Ascending aorta (tissue), 2 donors: ENCODE results near the gene FITM1. TPM values are rescaled to one million over a fixed set of nuclear protein-coding genes. Genes with fewer than 3 reads are reported as not detected.

Experiments used
- DNase-seq, 2 donors: peaks; one replicate each; pipeline ENCODE4 v3.0.0-alpha.2; 2019; ENCODE audit warnings: low spot score in 2 of 2
- H3K27ac ChIP-seq, 2 donors: fragments of 200-600 bp; sonication (generic); one replicate each; pipeline ENCODE4 v1.5.1; 2016 to 2017; ENCODE audit warnings: mild to moderate bottlenecking in 1 of 2
- H3K27me3 ChIP-seq: fragments of 200-600 bp; sonication (generic); one replicate; pipeline ENCODE4 v1.5.1; 2017
- H3K36me3 ChIP-seq, 2 donors: fragments of 200-600 bp; sonication (generic); one replicate each; pipeline ENCODE4 v1.5.1; 2016
- H3K4me1 ChIP-seq, 2 donors: fragments of 200-600 bp; sonication (generic); one replicate each; pipeline ENCODE4 v1.5.1; 2016 to 2017; ENCODE audit warnings: mild to moderate bottlenecking in 1 of 2
- H3K4me3 ChIP-seq, 2 donors: fragments of 200-600 bp; sonication (generic); one replicate each; pipeline ENCODE4 v1.5.1; 2016 to 2017; ENCODE audit warnings: mild to moderate bottlenecking in 1 of 2
- H3K9me3 ChIP-seq, 2 donors: fragments of 200-600 bp; sonication (generic); one replicate each; pipeline ENCODE4 v1.5.1; 2016
- intact Hi-C: fragments of 100-400 bp; cut with DNase I; formaldehyde crosslinking; loops from one replicate; pipeline ENCODE4 v1.15.1; 2023
- total RNA-seq: library from RNA; depleted of rRNA; stranded (reverse); fragments of >200 nt; gene quantifications from one replicate; pipeline ENCODE4 v1.1.0, GENCODE V29; 2016
- TF ChIP-seq, protein P1 (sequence below), 3 experiments: fragments of 200-600 bp in 2 of 3; fragments of 450-650 bp in 1 of 3; sonication (generic) in 2 of 3; IDR thresholded peaks; one replicate each; pipeline ENCODE4 v1.5.1; 2016 to 2019; ENCODE audit warnings: antibody characterized with exemption in 3 of 3, mild to moderate bottlenecking in 1 of 3, moderate library complexity in 1 of 3

The FITM1 gene
- total RNA-seq, 1 donor from 2014 or later = not detected

DNA sequence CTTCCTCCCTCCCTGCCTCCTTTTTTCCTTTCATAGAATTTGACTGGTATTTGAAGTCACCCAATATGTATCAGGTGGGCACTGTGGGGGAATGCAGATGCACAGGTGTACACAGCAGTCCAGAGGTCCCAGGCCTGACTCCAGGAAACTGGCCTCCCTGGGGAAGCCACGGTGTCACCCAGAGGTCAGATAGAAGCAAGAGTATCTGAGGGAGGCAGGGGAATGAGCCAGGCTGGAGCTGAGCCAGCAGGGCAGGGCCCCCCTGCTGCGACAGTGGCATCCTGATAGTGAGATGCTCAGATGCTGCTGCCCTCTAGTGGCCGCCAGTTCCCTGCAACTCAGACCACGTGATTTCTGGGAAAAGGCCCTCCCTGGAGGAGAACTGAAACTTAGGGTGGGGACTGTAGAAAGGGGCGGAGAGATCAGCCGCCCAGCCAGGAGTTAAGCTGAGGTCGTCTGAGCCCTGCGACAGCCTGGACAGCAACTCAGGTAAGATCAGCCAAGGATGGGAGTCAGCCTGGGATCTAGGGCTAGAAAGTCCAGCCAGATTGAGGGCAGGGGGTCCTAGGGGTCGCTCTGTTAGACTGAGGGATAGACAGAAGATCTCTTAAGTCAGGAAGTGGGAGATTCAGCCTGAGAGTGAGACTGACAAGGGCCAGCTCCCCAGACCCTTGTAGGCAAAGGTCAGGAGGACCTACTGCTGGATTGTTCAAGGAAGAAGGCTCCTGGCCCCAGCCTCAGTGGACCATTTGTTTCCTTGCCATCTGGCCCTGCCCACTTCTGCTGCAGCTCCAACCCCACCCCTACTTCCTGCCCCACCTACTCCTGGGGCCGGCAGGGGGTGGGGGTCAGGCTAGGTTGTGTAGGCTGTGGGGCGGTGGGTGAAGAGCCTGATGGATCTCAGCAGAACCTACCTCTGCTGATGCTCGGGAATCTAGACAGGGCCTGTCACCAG lies 30.7 kb downstream of the FITM1 start, which contains the start of gene IRF9:
Gene IRF9, plus strand, starts transcription at position 416 of the 955 bp plus-strand sequence. CDS start 880 bp downstream, outside the sequence.
- H3K27me3 ChIP-seq = no peaks in the 10 kb centered on the region

DNA sequence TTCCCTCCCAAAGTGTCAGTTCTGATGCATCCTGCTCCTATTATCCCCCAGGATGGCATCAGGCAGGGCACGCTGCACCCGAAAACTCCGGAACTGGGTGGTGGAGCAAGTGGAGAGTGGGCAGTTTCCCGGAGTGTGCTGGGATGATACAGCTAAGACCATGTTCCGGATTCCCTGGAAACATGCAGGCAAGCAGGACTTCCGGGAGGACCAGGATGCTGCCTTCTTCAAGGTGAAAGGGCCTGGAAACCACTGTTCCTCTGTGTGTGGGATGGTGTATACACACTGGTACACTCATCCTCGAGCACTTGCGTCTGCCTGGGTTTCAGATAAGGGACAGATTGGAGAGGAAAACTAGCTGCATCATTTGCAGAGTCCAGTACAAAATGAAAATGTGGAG lies 31.6 kb downstream of the FITM1 start:
- H3K36me3 ChIP-seq = peaks cover 57 to 67% of the 10 kb centered on the region in 2 donors
- intact Hi-C loops = no loop called here
- DNase-seq = no peak

More for the DNA sequence above, 30.7 kb downstream of the FITM1 start, which contains the start of gene IRF9:
- Histone ChIP-seq H3K4me1 (peaks cover 9 to 12% of the 10 kb centered on the region in 2 donors), H3K36me3 (peaks cover 58 to 65% of the 10 kb centered on the region in 2 donors), H3K4me3 (peak within 1 kb of the TSS; percentile 65 to 77), H3K9me3 (no peaks in the 10 kb centered on the region), H3K27ac (peak within 1 kb of the TSS; percentile 85 to 88)
- intact Hi-C loops = loop anchor here (1.0 to 2.0 kb wide), 4 partner anchors 14 to 47 kb away; partner anchors contain the start of genes DCAF11, IPO4, NRL and PSME1
- TF ChIP-seq, protein P1, sequence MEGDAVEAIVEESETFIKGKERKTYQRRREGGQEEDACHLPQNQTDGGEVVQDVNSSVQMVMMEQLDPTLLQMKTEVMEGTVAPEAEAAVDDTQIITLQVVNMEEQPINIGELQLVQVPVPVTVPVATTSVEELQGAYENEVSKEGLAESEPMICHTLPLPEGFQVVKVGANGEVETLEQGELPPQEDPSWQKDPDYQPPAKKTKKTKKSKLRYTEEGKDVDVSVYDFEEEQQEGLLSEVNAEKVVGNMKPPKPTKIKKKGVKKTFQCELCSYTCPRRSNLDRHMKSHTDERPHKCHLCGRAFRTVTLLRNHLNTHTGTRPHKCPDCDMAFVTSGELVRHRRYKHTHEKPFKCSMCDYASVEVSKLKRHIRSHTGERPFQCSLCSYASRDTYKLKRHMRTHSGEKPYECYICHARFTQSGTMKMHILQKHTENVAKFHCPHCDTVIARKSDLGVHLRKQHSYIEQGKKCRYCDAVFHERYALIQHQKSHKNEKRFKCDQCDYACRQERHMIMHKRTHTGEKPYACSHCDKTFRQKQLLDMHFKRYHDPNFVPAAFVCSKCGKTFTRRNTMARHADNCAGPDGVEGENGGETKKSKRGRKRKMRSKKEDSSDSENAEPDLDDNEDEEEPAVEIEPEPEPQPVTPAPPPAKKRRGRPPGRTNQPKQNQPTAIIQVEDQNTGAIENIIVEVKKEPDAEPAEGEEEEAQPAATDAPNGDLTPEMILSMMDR (IDR thresholded peaks at IDR 0.05) = peak; percentile 90 to 95 (median 91)
- DNase-seq = peak; percentile 90 to 99

DNA sequence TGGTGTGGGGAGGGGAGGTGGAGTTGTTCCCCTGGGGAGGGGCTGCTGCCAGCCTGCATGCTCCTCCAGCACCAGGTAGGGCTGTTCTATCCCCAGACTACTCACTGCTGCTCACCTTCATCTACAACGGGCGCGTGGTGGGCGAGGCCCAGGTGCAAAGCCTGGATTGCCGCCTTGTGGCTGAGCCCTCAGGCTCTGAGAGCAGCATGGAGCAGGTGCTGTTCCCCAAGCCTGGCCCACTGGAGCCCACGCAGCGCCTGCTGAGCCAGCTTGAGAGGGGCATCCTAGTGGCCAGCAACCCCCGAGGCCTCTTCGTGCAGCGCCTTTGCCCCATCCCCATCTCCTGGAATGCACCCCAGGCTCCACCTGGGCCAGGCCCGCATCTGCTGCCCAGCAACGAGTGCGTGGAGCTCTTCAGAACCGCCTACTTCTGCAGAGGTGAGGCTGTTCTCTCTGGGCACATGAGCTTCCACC lies 34.1 kb downstream of the FITM1 start:
- intact Hi-C loops = no loop called here
- Histone ChIP-seq H3K9me3 (no peaks in the 10 kb centered on the region), H3K36me3 (peaks cover 50 to 64% of the 10 kb centered on the region in 2 donors), H3K27ac (no peak overlapping the region), H3K27me3 (no peaks in the 10 kb centered on the region), H3K4me3 (no peak overlapping the region), H3K4me1 (peaks cover 9 to 12% of the 10 kb centered on the region in 2 donors)
- TF ChIP-seq, protein P1 (IDR thresholded peaks at IDR 0.05) = no peak
- DNase-seq = no peak

More for the DNA sequence above, 31.6 kb downstream of the FITM1 start:
- H3K9me3 ChIP-seq = no peaks in the 10 kb centered on the region
- H3K27ac ChIP-seq = peak overlapping the region; percentile 85 to 88
- TF ChIP-seq, protein P1 (IDR thresholded peaks at IDR 0.05) = no peak
- H3K27me3 ChIP-seq = no peaks in the 10 kb centered on the region
- peaks cover 9 to 12% of the 10 kb centered on the region in 2 donors for H3K4me1 ChIP-seq
- H3K4me3 ChIP-seq = peak overlapping the region; percentile 65 to 77

DNA sequence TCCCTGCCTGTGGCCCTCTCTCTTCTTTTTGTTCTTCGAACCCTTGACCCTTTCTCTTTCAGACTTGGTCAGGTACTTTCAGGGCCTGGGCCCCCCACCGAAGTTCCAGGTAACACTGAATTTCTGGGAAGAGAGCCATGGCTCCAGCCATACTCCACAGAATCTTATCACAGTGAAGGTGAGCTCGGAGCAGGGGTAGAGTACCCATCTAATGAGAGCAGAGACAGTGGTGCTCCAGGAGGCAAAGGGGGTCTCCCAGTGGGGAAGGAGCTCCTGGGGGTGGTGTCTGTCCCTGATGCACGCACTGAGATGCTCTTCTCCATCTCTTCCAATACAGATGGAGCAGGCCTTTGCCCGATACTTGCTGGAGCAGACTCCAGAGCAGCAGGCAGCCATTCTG lies 35.3 kb downstream of the FITM1 start:
- no peaks in the 10 kb centered on the region for H3K27me3 ChIP-seq
- no peak overlapping the region for H3K4me3 ChIP-seq
- TF ChIP-seq, protein P1 (IDR thresholded peaks at IDR 0.05) = no peak
- H3K4me1 ChIP-seq = peaks cover 9 to 12% of the 10 kb centered on the region in 2 donors
- H3K27ac ChIP-seq = no peak overlapping the region
- H3K9me3 ChIP-seq = no peaks in the 10 kb centered on the region
- DNase-seq = no peak
- H3K36me3 ChIP-seq = peaks cover 50 to 56% of the 10 kb centered on the region in 2 donors
- intact Hi-C loops = no loop called here

DNA sequence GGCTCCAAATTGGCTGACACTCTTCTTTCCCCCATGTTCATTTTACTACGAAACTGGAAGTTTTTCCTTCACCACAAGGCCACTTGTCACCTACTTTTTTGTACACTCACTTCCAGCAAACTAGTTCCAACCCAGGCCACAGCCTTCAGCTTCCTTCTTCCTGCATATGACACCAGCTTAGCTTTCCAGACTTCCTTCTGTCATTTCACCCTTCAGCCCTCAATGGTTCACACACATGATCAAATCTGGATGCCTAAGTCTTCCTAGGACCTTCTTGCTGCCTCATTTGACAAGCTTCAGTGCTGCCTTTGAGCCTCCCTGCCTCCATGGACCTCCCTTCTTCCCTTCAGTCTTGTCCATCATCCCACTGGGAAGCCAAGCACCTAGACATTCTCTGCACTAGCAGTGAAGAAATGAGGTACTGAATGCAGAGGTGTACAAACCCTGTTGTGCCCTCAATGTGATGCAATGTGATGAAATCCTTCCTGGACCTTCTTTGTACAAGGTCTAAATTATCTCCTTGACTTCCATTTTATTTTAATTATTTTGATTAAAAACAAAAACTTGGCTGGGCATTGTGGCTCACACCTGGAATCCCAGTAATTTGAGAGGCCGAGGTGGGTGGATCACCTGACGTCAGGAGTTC lies 37.1 kb downstream of the FITM1 start:
- Histone ChIP-seq H3K4me3 (no peak overlapping the region), H3K9me3 (no peaks in the 10 kb centered on the region), H3K36me3 (peaks cover 49 to 56% of the 10 kb centered on the region in 2 donors), H3K27ac (no peak overlapping the region), H3K4me1 (peaks cover 8 to 12% of the 10 kb centered on the region in 2 donors), H3K27me3 (no peaks in the 10 kb centered on the region)
- DNase-seq = no peak
- TF ChIP-seq, protein P1 (IDR thresholded peaks at IDR 0.05) = no peak
- intact Hi-C loops = no loop called here
